ENCODE measurements around the gene HRC.
"Not testable (repeated sequence)": the region's sequence is repeated elsewhere in the genome, so short reads cannot be mapped to it uniquely, and the experiment has no call there.

The HRC gene

DNA sequence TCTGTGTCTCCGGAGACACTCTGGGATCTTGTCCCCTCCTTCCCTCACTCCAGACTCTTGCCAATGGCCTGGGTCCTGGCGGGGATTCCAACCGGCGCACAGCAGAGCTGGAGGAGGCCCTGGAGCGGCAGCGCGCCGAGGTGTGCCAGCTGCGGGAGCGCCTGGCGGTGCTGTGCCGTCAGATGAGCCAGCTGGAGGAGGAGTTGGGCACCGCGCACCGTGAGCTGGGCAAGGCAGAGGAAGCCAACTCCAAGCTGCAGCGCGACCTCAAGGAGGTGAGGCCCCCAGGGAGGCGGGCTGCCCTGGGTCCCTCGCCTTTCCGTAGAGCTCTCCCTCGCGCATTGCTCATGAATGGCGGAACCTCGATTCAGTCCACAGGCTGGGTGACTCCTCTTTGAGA is 24.9 kb downstream of the HRC start:
- Mint-ChIP-seq H3K4me1 (peaks cover 26% of the 10 kb centered on the region), H3K27me3 (peaks cover 30% of the 10 kb centered on the region), H3K27ac (no peak overlapping the region), H3K9me3 (peaks cover 3% of the 10 kb centered on the region), H3K4me3 (no peak overlapping the region), H3K36me3 (no peaks in the 10 kb centered on the region)
- ATAC-seq, result no peak

DNA sequence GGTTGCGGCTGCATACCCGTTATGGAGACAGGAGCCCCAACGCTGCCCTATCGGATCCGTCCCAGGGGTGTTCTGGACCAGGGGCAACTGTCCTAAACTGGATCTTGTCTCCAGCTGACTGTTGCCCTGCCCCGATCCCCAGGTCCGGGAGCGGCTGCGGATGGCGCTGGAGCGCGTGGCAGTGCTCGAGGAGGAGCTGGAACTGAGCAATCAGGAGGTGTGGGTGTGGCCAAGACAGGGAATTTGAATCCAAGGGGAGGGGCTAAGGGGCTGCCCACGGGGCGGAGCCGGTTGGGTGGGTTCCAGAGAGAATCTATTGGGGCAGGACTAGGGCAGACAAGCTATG is 26.0 kb downstream of the HRC start:
- H3K36me3 Mint-ChIP-seq, result no peaks in the 10 kb centered on the region
- peaks cover 19% of the 10 kb centered on the region for H3K27me3 Mint-ChIP-seq
- H3K4me3 Mint-ChIP-seq, result no peak overlapping the region
- H3K9me3 Mint-ChIP-seq, result peaks cover 3% of the 10 kb centered on the region
- H3K27ac Mint-ChIP-seq, result no peak overlapping the region
- H3K4me1 Mint-ChIP-seq, result peaks cover 25% of the 10 kb centered on the region
- no peak for ATAC-seq

- Mint-ChIP-seq H3K27ac (peak overlapping the region; percentile 36), H3K9me3 (peaks cover 3% of the 10 kb centered on the region), H3K4me1 (peaks cover 20% of the 10 kb centered on the region), H3K4me3 (peak overlapping the region; percentile 58), H3K27me3 (peaks cover 13% of the 10 kb centered on the region), H3K36me3 (no peaks in the 10 kb centered on the region)
- ATAC-seq, result no peak
Measured at GRCh38 chr19:49128545-49129237, 26.5 kb downstream of the HRC start.

- Mint-ChIP-seq H3K9me3 (peaks cover 3% of the 10 kb centered on the region), H3K36me3 (no peaks in the 10 kb centered on the region), H3K27ac (peak overlapping the region; percentile 36), H3K27me3 (peaks cover 6% of the 10 kb centered on the region), H3K4me1 (peaks cover 14% of the 10 kb centered on the region), H3K4me3 (peak overlapping the region; percentile 89)
- ATAC-seq, result peak; percentile 97
Measured at GRCh38 chr19:49127674-49128544, 27.3 kb downstream of the HRC start.

DNA sequence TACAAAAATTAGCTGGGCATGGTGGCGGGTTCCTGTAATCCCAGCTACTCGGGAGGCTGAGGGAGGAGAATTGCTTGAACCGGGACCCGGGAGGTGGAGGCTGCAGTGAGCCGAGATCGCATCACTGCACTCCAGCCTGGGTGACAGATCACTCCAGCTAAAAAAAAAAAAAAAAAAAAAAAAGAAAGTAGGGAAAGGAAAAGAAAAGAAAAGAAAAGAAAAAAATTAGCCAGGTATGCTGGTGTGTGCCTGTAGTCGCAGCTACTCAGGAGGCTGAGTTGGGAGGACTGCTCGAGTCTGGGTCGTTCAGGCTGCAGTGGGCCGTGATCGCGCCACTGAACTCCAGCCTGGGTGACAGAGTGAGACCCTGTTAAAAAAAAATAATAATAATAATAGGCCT is 28.0 kb downstream of the HRC start:
- not testable (repeated sequence) for ATAC-seq, H3K36me3 Mint-ChIP-seq, H3K27me3 Mint-ChIP-seq, H3K4me3 Mint-ChIP-seq, H3K27ac Mint-ChIP-seq, H3K9me3 Mint-ChIP-seq
- peaks cover 14% of the 10 kb centered on the region for H3K4me1 Mint-ChIP-seq

- no peak overlapping the region for H3K27ac Mint-ChIP-seq
- H3K4me3 Mint-ChIP-seq, result no peak overlapping the region
- no peaks in the 10 kb centered on the region for H3K27me3 Mint-ChIP-seq
- no peak for ATAC-seq
- no peaks in the 10 kb centered on the region for H3K36me3 Mint-ChIP-seq
- peaks cover 3% of the 10 kb centered on the region for H3K9me3 Mint-ChIP-seq
- peaks cover 14% of the 10 kb centered on the region for H3K4me1 Mint-ChIP-seq
Measured at GRCh38 chr19:49126575-49126974, 28.6 kb downstream of the HRC start.

DNA sequence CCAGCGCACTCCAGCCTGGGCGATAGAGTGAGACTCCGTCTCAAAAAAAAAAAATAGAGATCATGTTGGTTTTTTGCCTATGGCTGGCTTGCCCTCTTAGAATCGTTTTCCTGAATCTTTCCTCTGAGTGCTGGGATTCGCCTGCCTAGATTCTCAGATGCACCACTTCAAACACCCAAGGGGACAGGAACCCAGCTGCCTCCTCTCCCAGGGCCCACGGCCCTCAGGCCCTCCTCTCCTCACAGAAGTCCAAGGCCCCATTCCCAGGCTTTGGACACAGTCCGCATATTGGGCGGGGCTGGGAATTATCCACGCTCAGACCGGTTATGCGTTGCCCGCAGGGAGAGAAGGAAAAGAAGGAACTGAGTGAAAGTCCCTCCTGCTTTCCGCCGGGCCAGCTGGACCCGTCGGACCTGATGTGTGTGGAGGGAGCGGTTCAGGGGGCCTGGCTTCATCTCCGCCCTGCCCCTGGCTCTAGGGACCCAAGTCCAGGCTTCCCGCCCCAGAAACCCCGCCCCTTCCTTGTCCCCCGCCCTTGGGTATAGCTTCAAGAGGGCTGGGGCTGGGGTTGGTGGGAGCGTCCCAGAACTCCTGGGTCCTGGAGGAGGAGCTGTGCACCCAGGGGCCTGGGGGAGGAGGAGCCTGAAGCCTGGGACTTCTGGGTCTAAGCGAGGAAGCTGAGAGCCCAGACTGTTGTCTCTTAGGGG is 30.0 kb downstream of the HRC start:
- Mint-ChIP-seq H3K9me3 (peaks cover 3% of the 10 kb centered on the region), H3K27ac (no peak overlapping the region), H3K36me3 (no peaks in the 10 kb centered on the region), H3K27me3 (peaks cover 12% of the 10 kb centered on the region), H3K4me3 (no peak overlapping the region), H3K4me1 (peaks cover 23% of the 10 kb centered on the region)
- no peak for ATAC-seq

GRCh38 chr19:49123285-49123684 is 31.9 kb downstream of the HRC start:
- ATAC-seq, H3K4me3 Mint-ChIP-seq, H3K36me3 Mint-ChIP-seq, H3K27ac Mint-ChIP-seq, H3K9me3 Mint-ChIP-seq: not testable (repeated sequence)
- peaks cover 26% of the 10 kb centered on the region for H3K4me1 Mint-ChIP-seq
- peaks cover 14% of the 10 kb centered on the region for H3K27me3 Mint-ChIP-seq

- not testable (repeated sequence) for H3K27ac Mint-ChIP-seq, ATAC-seq, H3K4me3 Mint-ChIP-seq, H3K36me3 Mint-ChIP-seq, H3K9me3 Mint-ChIP-seq
- Mint-ChIP-seq H3K4me1 (peaks cover 32% of the 10 kb centered on the region), H3K27me3 (peaks cover 14% of the 10 kb centered on the region)
Measured at GRCh38 chr19:49121841-49122240, 33.4 kb downstream of the HRC start.

GRCh38 chr19:49120868-49121267 is 34.3 kb downstream of the HRC start:
- H3K27ac Mint-ChIP-seq, result no peak overlapping the region
- no peaks in the 10 kb centered on the region for H3K9me3 Mint-ChIP-seq
- no peak for ATAC-seq
- H3K4me3 Mint-ChIP-seq, result peak overlapping the region; percentile 87
- H3K4me1 Mint-ChIP-seq, result peaks cover 40% of the 10 kb centered on the region
- H3K36me3 Mint-ChIP-seq, result no peaks in the 10 kb centered on the region
- H3K27me3 Mint-ChIP-seq, result peaks cover 14% of the 10 kb centered on the region

DNA sequence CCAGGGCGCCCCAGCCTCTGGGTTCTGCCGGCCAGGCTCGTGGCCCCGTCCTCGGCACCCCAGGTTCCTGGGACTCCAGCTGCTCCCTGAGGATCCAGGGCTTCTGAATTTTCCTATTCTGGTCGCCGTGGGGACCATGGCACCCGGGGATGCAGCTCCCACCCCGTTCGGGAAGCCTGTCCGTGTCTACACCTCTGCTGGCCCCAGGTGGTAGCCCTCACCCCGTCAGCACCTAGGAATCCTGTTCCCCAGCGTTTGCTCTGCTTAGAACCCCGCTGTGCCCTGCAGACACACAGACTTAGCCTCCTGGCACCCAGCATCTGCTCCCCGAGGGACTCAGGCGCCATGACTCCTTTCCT is 34.9 kb downstream of the HRC start:
- no peak for ATAC-seq

GRCh38 chr19:49119411-49120324 is 35.5 kb downstream of the HRC start, which contains the start of gene PPFIA3:
Gene PPFIA3 (plus strand): TSS chr19:49119544. CDS start chr19:49127874, 8,330 bp downstream.
- Mint-ChIP-seq H3K4me3 (peak within 1 kb of the TSS; percentile 87), H3K9me3 (no peaks in the 10 kb centered on the region), H3K27me3 (peaks cover 14% of the 10 kb centered on the region), H3K27ac (peak within 1 kb of the TSS; percentile 94), H3K36me3 (no peaks in the 10 kb centered on the region), H3K4me1 (peaks cover 48% of the 10 kb centered on the region)
- peak; percentile 2 for ATAC-seq

More for the DNA sequence above, 34.9 kb downstream of the HRC start:
- peaks cover 43% of the 10 kb centered on the region for H3K4me1 Mint-ChIP-seq
- no peak overlapping the region for H3K27ac Mint-ChIP-seq
- H3K36me3 Mint-ChIP-seq, result no peaks in the 10 kb centered on the region
- peak overlapping the region; percentile 87 for H3K4me3 Mint-ChIP-seq
- H3K27me3 Mint-ChIP-seq, result peaks cover 14% of the 10 kb centered on the region
- no peaks in the 10 kb centered on the region for H3K9me3 Mint-ChIP-seq

DNA sequence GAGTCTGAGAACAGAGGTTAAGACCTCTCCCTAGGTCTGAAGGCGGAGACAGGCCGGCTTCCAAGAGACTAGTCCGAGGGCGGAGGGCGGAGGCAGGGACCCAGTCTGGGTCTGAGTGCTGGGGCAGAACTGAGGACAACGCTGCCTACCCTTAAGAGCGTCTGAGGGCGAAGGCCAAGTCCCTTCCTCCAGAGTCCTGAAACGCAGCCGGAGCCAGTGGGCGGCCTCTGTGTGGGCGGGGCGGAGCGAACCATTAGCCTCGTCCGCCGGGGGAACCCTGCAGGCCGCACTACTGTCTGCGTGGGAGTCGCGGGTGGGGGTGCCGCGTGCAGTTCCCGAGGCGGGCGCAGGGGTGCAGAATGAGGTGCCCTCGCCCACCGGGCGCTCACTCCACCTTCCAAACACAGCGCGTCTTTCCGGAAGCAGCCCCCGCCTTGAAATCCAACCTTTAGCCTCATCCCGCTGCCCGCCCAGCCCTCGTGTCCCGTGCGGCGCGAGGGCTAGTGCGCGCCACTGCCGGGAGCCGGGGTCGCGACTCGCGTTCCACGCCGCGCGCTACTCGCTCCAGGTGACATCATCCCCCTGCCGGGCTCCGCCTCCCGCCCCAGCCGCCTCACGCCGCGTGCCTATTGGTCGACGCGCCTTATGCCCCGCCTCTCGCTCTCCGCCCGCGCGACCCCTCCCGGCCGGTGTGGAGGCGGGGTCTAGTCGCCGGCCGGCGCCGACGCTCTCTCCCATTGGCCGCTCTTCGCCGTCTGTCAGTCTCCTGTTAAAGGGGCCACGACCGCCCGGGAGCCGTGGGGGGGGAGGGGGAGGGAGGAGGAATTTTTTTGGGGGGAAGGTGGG is 36.4 kb downstream of the HRC start, which contains the start of gene C19orf73:
C19orf73 (minus strand) TSS at position 579 of the 846 bp plus-strand sequence; CDS start at position 458, 121 bp downstream.
- Mint-ChIP-seq H3K27ac (peak within 1 kb of the TSS; percentile 94), H3K4me3 (peak within 1 kb of the TSS; percentile 87), H3K27me3 (peaks cover 14% of the 10 kb centered on the region), H3K9me3 (no peaks in the 10 kb centered on the region), H3K4me1 (peaks cover 51% of the 10 kb centered on the region), H3K36me3 (no peaks in the 10 kb centered on the region)
- ATAC-seq, result peak; percentile 91

Measured in stimulated activated memory B cell treated with anti-CD40 and anti-IgM and Interleukin-4, amounts not matched to agents 10 μg/mL and 1 μg/mL and 100 μg/mL, for 72 hours (primary cell).